HL-60 (cell line): ENCODE measurements around the gene PPIP5K2.
A peak's percentile ranks its signal among the peaks of the same experiment; 100 is the strongest.

Source experiments
- DNase-seq, 2 experiments: peaks; one replicate each; pipeline ENCODE4 v3.0.0-alpha.2; 2010 to 2020; ENCODE audit warnings: low read depth in 1 of 2, low spot score in 1 of 2
- H3K27ac ChIP-seq: fragments of 250-450 bp; sonication (Bioruptor Pico); replicated peaks from 2 replicates; pipeline ENCODE4 v1.5.1; 2020; ENCODE audit warnings: mild to moderate bottlenecking, moderate library complexity
- H3K27me3 ChIP-seq: fragments of 250-450 bp; sonication (Bioruptor Pico); 2 replicates; pipeline ENCODE4 v1.5.1; 2021; ENCODE audit warnings: mild to moderate bottlenecking, moderate library complexity; ENCODE audit not compliant: insufficient read depth, poor library complexity, severe bottlenecking
- H3K4me3 ChIP-seq: replicated peaks from 2 replicates; pipeline ENCODE4 v1.5.1; 2011; ENCODE audit warnings: mild to moderate bottlenecking, control low read depth, low read length; ENCODE audit not compliant: insufficient read depth
- GABPA ChIP-seq: IDR thresholded peaks from 2 replicates; pipeline ENCODE4 v1.6.1; 2012; ENCODE audit warnings: low read depth
- POLR2AphosphoS5 ChIP-seq: IDR thresholded peaks from 2 replicates; pipeline ENCODE4 v1.6.1; 2012; ENCODE audit warnings: low read depth
- SPI1 ChIP-seq: IDR thresholded peaks from 2 replicates; pipeline ENCODE4 v1.6.1; 2012; ENCODE audit warnings: low read depth, mild to moderate bottlenecking, borderline replicate concordance
- TF ChIP-seq, protein P1 (sequence below): IDR thresholded peaks from 2 replicates; pipeline ENCODE4 v1.6.1; 2012; ENCODE audit warnings: low read depth; ENCODE audit not compliant: insufficient replicate concordance
- TF ChIP-seq, protein P2 (sequence below): IDR thresholded peaks from one replicate; pipeline ENCODE4 v1.5.1; 2011; ENCODE audit warnings: low read length, control low read depth, inconsistent platforms; ENCODE audit not compliant: insufficient read depth

The PPIP5K2 gene

DNA sequence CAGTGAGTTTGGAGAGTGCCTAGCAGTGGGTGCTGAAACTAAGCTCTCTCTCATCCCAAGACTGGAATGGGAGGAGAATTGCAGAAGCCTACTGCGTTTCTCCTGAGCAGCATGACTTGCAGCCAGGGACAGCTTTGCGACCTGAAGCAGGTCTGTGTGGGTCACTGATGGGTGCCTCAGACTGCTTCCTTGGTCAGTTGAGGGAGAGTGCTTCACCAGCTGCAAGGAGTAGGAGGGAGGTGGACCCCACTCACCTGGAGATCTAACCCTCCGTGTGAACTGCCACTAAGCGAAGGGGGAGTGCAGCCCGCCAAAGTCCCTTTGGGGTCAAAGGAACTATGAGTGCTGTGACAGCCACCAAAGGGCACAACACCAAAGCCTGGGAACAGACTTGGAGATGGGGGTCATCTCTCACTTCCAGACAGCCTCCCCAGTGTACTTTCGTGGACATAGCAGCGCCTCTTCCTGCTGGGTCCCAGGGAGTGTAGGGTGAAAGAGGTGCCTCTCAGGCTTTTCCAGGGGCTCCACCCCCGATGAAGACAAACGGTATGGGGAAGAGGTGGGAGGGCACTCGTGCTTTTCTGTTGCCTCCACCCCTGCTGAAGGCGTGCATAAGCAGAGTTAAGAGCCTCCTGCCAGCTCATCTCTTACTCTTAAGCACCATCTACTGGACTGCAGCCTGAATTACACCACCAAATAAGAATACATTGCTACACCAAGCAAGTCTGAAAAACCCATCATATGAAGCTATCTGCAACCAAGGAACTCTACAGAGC is 104.2 kb downstream of the PPIP5K2 start:
- no peak overlapping the region for H3K4me3 ChIP-seq
- H3K27me3 ChIP-seq = no peaks in the 10 kb centered on the region
- peak; percentile 22 to 39 for DNase-seq
- no peak for TF ChIP-seq POLR2AphosphoS5
- TF ChIP-seq, protein P1, sequence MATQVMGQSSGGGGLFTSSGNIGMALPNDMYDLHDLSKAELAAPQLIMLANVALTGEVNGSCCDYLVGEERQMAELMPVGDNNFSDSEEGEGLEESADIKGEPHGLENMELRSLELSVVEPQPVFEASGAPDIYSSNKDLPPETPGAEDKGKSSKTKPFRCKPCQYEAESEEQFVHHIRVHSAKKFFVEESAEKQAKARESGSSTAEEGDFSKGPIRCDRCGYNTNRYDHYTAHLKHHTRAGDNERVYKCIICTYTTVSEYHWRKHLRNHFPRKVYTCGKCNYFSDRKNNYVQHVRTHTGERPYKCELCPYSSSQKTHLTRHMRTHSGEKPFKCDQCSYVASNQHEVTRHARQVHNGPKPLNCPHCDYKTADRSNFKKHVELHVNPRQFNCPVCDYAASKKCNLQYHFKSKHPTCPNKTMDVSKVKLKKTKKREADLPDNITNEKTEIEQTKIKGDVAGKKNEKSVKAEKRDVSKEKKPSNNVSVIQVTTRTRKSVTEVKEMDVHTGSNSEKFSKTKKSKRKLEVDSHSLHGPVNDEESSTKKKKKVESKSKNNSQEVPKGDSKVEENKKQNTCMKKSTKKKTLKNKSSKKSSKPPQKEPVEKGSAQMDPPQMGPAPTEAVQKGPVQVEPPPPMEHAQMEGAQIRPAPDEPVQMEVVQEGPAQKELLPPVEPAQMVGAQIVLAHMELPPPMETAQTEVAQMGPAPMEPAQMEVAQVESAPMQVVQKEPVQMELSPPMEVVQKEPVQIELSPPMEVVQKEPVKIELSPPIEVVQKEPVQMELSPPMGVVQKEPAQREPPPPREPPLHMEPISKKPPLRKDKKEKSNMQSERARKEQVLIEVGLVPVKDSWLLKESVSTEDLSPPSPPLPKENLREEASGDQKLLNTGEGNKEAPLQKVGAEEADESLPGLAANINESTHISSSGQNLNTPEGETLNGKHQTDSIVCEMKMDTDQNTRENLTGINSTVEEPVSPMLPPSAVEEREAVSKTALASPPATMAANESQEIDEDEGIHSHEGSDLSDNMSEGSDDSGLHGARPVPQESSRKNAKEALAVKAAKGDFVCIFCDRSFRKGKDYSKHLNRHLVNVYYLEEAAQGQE = no peak
- TF ChIP-seq, protein P2, sequence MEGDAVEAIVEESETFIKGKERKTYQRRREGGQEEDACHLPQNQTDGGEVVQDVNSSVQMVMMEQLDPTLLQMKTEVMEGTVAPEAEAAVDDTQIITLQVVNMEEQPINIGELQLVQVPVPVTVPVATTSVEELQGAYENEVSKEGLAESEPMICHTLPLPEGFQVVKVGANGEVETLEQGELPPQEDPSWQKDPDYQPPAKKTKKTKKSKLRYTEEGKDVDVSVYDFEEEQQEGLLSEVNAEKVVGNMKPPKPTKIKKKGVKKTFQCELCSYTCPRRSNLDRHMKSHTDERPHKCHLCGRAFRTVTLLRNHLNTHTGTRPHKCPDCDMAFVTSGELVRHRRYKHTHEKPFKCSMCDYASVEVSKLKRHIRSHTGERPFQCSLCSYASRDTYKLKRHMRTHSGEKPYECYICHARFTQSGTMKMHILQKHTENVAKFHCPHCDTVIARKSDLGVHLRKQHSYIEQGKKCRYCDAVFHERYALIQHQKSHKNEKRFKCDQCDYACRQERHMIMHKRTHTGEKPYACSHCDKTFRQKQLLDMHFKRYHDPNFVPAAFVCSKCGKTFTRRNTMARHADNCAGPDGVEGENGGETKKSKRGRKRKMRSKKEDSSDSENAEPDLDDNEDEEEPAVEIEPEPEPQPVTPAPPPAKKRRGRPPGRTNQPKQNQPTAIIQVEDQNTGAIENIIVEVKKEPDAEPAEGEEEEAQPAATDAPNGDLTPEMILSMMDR = peak; percentile 7
- H3K27ac ChIP-seq = no peak overlapping the region

GRCh38 chr5:103224894-103225246 is 104.8 kb downstream of the PPIP5K2 start:
- no peak for TF ChIP-seq GABPA
- TF ChIP-seq POLR2AphosphoS5 = no peak
- TF ChIP-seq, protein P1 = no peak
- TF ChIP-seq, protein P2 = no peak
- TF ChIP-seq SPI1 = no peak
- no peak overlapping the region for H3K27ac ChIP-seq
- H3K27me3 ChIP-seq = no peaks in the 10 kb centered on the region
- no peak overlapping the region for H3K4me3 ChIP-seq
- no peak for DNase-seq

- H3K4me3 ChIP-seq = no peak overlapping the region
- no peak for DNase-seq
- no peak for TF ChIP-seq SPI1
- no peak for TF ChIP-seq GABPA
- TF ChIP-seq, protein P1 = no peak
- TF ChIP-seq, protein P2 = no peak
- TF ChIP-seq POLR2AphosphoS5 = no peak
- H3K27ac ChIP-seq = no peak overlapping the region
- H3K27me3 ChIP-seq = no peaks in the 10 kb centered on the region
Measured at GRCh38 chr5:103228061-103228460, 108.0 kb downstream of the PPIP5K2 start.
